SK-N-SH (cell line): ENCODE results near the gene TPBG. TPM values are rescaled to one million over a fixed set of nuclear protein-coding genes. Genes with fewer than 3 reads are reported as not detected.

Source experiments
- CTCF ChIA-PET: fragments of 300-600, 350-600 bp; formaldehyde crosslinking; extraction: SDS; loops from one replicate; lab custom pipeline; 2021; lab: Yijun Ruan, JAX
- POLR2A ChIA-PET: fragments of 350-600 bp; sonication (Branson Sonifier 250); formaldehyde crosslinking; extraction: SDS; loops from one replicate; lab custom pipeline; 2020; ENCODE audit warnings: antibody characterized with exemption, inconsistent platforms; lab: Yijun Ruan, JAX
- DNase-seq: peaks from one replicate; pipeline ENCODE4 v3.0.0; 2012
- H2AFZ ChIP-seq: fragments of 200-600 bp; sonication (generic); 2 replicates; pipeline ENCODE4 v1.8.1; 2016; ENCODE audit warnings: antibody characterized with exemption, mild to moderate bottlenecking, low read depth
- H3F3A ChIP-seq: fragments of 200-600 bp; sonication (generic); replicated peaks from 2 replicates; pipeline ENCODE3; 2016; ENCODE audit warnings: antibody characterized with exemption, mild to moderate bottlenecking; ENCODE audit not compliant: insufficient read depth
- H3K27ac ChIP-seq, 2 experiments: fragments of 200-500 bp in 1 of 2; fragments of 200-600 bp in 1 of 2; sonication (Bioruptor generic) in 1 of 2; sonication (generic), shearing (Covaris generic) in 1 of 2; 2 replicates each; pipeline versions ENCODE4 v1.5.1 to v1.6.1; 2014 to 2016; ENCODE audit warnings: low read depth in 2 of 2, inconsistent platforms in 1 of 2, low read length in 1 of 2, mild to moderate bottlenecking in 1 of 2, mixed read lengths in 1 of 2
- H3K27me3 ChIP-seq: fragments of 200-600 bp; sonication (generic), shearing (Covaris generic); 2 replicates; pipeline ENCODE4 v1.6.1; 2016; ENCODE audit warnings: mixed run types; ENCODE audit not compliant: insufficient read depth
- H3K36me3 ChIP-seq, 2 experiments: fragments of 200-500 bp in 1 of 2; fragments of 200-600 bp in 1 of 2; sonication (Bioruptor generic) in 1 of 2; sonication (generic) in 1 of 2; replicated peaks in 1 of 2; 2 replicates each; pipeline versions ENCODE3 to v1.5.1; 2014 to 2016; ENCODE audit warnings: low read length in 1 of 2, mild to moderate bottlenecking in 1 of 2; ENCODE audit not compliant: insufficient read depth in 2 of 2, control insufficient read depth in 1 of 2
- H3K4me1 ChIP-seq, 2 experiments: fragments of 200-500 bp in 1 of 2; fragments of 200-600 bp in 1 of 2; sonication (Bioruptor generic) in 1 of 2; sonication (generic), shearing (Covaris generic) in 1 of 2; 2 replicates each; pipeline versions ENCODE4 v1.5.1 to v1.6.1; 2014 to 2016; ENCODE audit warnings: low read depth in 1 of 2, low read length in 1 of 2, mixed run types in 1 of 2; ENCODE audit not compliant: insufficient read depth in 2 of 2, control insufficient read depth in 1 of 2
- H3K4me2 ChIP-seq: fragments of 200-600 bp; sonication (generic), shearing (Covaris generic); 2 replicates; pipeline ENCODE4 v1.6.1; 2017; ENCODE audit warnings: mixed run types
- H3K4me3 ChIP-seq, 2 experiments: fragments of 200-500 bp in 1 of 2; fragments of 200-600 bp in 1 of 2; sonication (Bioruptor generic) in 1 of 2; sonication (generic), shearing (Covaris generic) in 1 of 2; 2 replicates each; pipeline versions ENCODE4 v1.5.1 to v1.8.1; 2014 to 2016; ENCODE audit warnings: low read depth in 2 of 2, inconsistent platforms in 1 of 2, low read length in 1 of 2, mild to moderate bottlenecking in 1 of 2, mixed read lengths in 1 of 2, moderate library complexity in 1 of 2
- H3K79me2 ChIP-seq: fragments of 200-600 bp; sonication (generic); 2 replicates; pipeline ENCODE4 v1.8.1; 2017; ENCODE audit warnings: mild to moderate bottlenecking; ENCODE audit not compliant: insufficient read depth
- H3K9ac ChIP-seq: fragments of 200-600 bp; sonication (generic); 2 replicates; pipeline ENCODE4 v1.6.1; 2017; ENCODE audit warnings: mixed run types
- H3K9me2 ChIP-seq: fragments of 200-600 bp; sonication (generic); 2 replicates; pipeline ENCODE4 v1.6.1; 2017; ENCODE audit warnings: mixed run types
- H3K9me3 ChIP-seq: fragments of 200-600 bp; sonication (generic); 2 replicates; pipeline ENCODE4 v1.6.1; 2017; ENCODE audit warnings: mixed run types, mild to moderate bottlenecking, moderate library complexity
- H4K20me1 ChIP-seq: fragments of 200-600 bp; sonication (generic); 2 replicates; pipeline ENCODE4 v1.6.1; 2017; ENCODE audit warnings: mild to moderate bottlenecking, mixed run types; ENCODE audit not compliant: insufficient read depth
- CHD2 ChIP-seq: fragments of 150-350 bp; IDR thresholded peaks from 2 replicates; pipeline ENCODE4 v1.6.1; 2018; ENCODE audit warnings: low read length; ENCODE audit not compliant: partially characterized antibody
- CTCF ChIP-seq: fragments of 200-600 bp; sonication (generic); IDR thresholded peaks from 2 replicates; pipeline ENCODE4 v1.6.1; 2017; ENCODE audit warnings: antibody characterized with exemption, mild to moderate bottlenecking, moderate library complexity
- ELF1 ChIP-seq: IDR thresholded peaks from 2 replicates; pipeline ENCODE4 v1.4.0; 2012
- EZH2phosphoT487 ChIP-seq: fragments of 200-600 bp; sonication (generic); IDR thresholded peaks from 2 replicates; pipeline ENCODE4 v1.6.1; 2017; ENCODE audit warnings: low read depth, mixed run types, mild to moderate bottlenecking, antibody characterized with exemption, moderate library complexity, borderline replicate concordance
- FOSL2 ChIP-seq: IDR thresholded peaks from 2 replicates; pipeline ENCODE4 v1.4.0; 2012; ENCODE audit warnings: low read depth, mild to moderate bottlenecking, moderate library complexity, borderline replicate concordance
- FOXM1 ChIP-seq: IDR thresholded peaks from 2 replicates; pipeline ENCODE4 v1.4.0; 2012; ENCODE audit warnings: low read depth, mild to moderate bottlenecking
- IRF3 ChIP-seq: fragments of 150-350 bp; IDR thresholded peaks from 2 replicates; pipeline ENCODE4 v1.6.1; 2016; ENCODE audit warnings: mild to moderate bottlenecking, low read depth, low read length
- JUND ChIP-seq: IDR thresholded peaks from 2 replicates; pipeline ENCODE4 v1.4.0; 2012
- MAX ChIP-seq: IDR thresholded peaks from 2 replicates; pipeline ENCODE4 v1.4.0; 2012; ENCODE audit warnings: low read depth
- MEF2A ChIP-seq: IDR thresholded peaks from 2 replicates; pipeline ENCODE4 v1.4.0; 2012; ENCODE audit warnings: low read depth, borderline replicate concordance
- MXI1 ChIP-seq: IDR thresholded peaks from 2 replicates; pipeline ENCODE4 v1.6.1; 2012; ENCODE audit warnings: mild to moderate bottlenecking, low read depth, low read length, improper control_type of control experiment
- NFIC ChIP-seq: IDR thresholded peaks from 2 replicates; pipeline ENCODE4 v1.4.0; 2012; ENCODE audit warnings: borderline replicate concordance
- NRF1 ChIP-seq: IDR thresholded peaks from 2 replicates; pipeline ENCODE4 v1.6.1; 2012; ENCODE audit warnings: low read depth, mild to moderate bottlenecking, low read length
- PBX3 ChIP-seq: IDR thresholded peaks from 2 replicates; pipeline ENCODE4; 2012
- RAD21 ChIP-seq: IDR thresholded peaks from 2 replicates; pipeline ENCODE4 v1.6.1; 2012; ENCODE audit warnings: mild to moderate bottlenecking, low read length
- RCOR1 ChIP-seq: fragments of 150-350 bp; IDR thresholded peaks from 2 replicates; pipeline ENCODE4 v1.6.1; 2017; ENCODE audit warnings: antibody characterized with exemption, low read length
- SIN3A ChIP-seq: IDR thresholded peaks from 2 replicates; pipeline ENCODE4 v1.6.1; 2012; ENCODE audit warnings: low read depth, mild to moderate bottlenecking, low read length, moderate library complexity, borderline replicate concordance
- TCF12 ChIP-seq: IDR thresholded peaks from 2 replicates; pipeline ENCODE4 v1.4.0; 2012
- TEAD4 ChIP-seq: IDR thresholded peaks from 2 replicates; pipeline ENCODE4 v1.4.0; 2012; ENCODE audit warnings: mild to moderate bottlenecking, borderline replicate concordance; ENCODE audit not compliant: insufficient read depth
- USF2 ChIP-seq: fragments of 150-350 bp; IDR thresholded peaks from 2 replicates; pipeline ENCODE4 v1.6.1; 2017; ENCODE audit warnings: antibody characterized with exemption, low read length, low read depth, borderline replicate concordance
- WGBS: methylation state at CpG from one replicate; pipeline ENCODE4 v1.1.6; 2017; ENCODE audit warnings: low lambda C conversion rate; 5-methylcytosine and 5-hydroxymethylcytosine counted together
- polyA plus RNA-seq, 3 experiments: library from polyadenylated mRNA; depleted of rRNA; stranded (reverse); fragments of >200 nt; gene quantifications; 2 replicates each; pipeline ENCODE4 v1.2.3, GENCODE V29; 2012

Gene TPBG
- polyA plus RNA-seq, 1 of the 3 experiments (the other 2 are of a cell fraction): 128 TPM

- Histone ChIP-seq H3K9me3 (no peaks in the 10 kb centered on the region), H3K36me3 (no peaks in the 10 kb centered on the region), H2AFZ (no peak overlapping the region), H3K4me1 (no peaks in the 10 kb centered on the region), H3K9me2 (no peaks in the 10 kb centered on the region), H3K79me2 (no peaks in the 10 kb centered on the region), H3K27me3 (no peaks in the 10 kb centered on the region), H3K4me2 (no peak overlapping the region), H4K20me1 (no peaks in the 10 kb centered on the region), H3F3A (no peaks in the 10 kb centered on the region), H3K9ac (no peak overlapping the region), H3K27ac (no peak overlapping the region), H3K4me3 (no peak overlapping the region)
- ChIA-PET CTCF (interaction anchor here (0.8 kb wide), 1 partner anchor 735 kb away, joined by 3 read pairs; no protein-coding TSS in a partner anchor), POLR2A (no interaction called here)
- 90% methylated on average over 1 of the region's 1 CpG for WGBS
- TF ChIP-seq FOXM1 (no peak), FOSL2 (no peak), PBX3 (no peak), MEF2A (no peak), JUND (no peak), RCOR1 (no peak), MAX (no peak), ELF1 (no peak), MXI1 (no peak), NFIC (no peak), EZH2phosphoT487 (no peak), RAD21 (no peak), NRF1 (no peak), TCF12 (no peak), IRF3 (no peak), CTCF (no peak), SIN3A (no peak), CHD2 (no peak), USF2 (no peak), TEAD4 (no peak)
- no peak for DNase-seq
Observed at GRCh38 chr6:82322386-82322785, 41.2 kb upstream of the TPBG start.
